DOHH2 (cell line): ENCODE data around the gene TRIOBP.

Experiments
- EZH2phosphoT487 ChIP-seq: fragments of 200-600 bp; sonication (generic); IDR thresholded peaks from 2 replicates; pipeline ENCODE4 v1.6.1; 2017; ENCODE audit warnings: borderline replicate concordance, mild to moderate bottlenecking, antibody characterized with exemption, low read length, moderate library complexity, mixed read lengths
- TF ChIP-seq, protein P1 (sequence below): fragments of 200-600 bp; sonication (generic); IDR thresholded peaks from one replicate; pipeline ENCODE4 v1.5.1; 2014; ENCODE audit warnings: antibody characterized with exemption, mild to moderate bottlenecking, low read depth, low read length; ENCODE audit not compliant: poor library complexity, severe bottlenecking

DNA sequence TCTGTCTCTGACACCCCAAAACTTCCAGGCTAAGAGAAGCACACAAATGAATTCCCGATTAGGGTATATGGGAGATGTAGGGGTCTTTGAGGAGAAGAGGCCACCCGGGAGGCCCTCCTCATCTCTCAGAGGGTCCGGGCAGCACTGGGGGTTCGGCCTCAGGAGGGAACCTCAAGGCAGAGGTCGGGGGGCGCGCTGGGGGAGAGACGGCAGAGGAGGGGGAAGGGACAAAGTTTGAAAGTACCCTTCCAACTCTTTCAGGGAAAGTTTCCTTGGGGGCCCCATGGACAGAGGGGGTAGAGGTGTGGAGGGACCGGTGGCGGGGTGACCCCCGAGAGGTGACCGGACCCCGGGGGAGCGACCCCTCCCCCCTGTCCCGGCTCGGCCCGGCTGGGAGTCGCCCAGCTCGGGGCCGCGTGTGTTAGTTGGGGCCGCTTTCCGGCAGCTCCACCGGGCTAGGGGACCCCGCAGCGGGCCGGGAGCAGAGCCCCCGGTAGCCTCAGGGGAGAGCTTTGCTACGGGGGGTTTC is 107.6 kb downstream of the TRIOBP start:
- TF ChIP-seq, protein P1, sequence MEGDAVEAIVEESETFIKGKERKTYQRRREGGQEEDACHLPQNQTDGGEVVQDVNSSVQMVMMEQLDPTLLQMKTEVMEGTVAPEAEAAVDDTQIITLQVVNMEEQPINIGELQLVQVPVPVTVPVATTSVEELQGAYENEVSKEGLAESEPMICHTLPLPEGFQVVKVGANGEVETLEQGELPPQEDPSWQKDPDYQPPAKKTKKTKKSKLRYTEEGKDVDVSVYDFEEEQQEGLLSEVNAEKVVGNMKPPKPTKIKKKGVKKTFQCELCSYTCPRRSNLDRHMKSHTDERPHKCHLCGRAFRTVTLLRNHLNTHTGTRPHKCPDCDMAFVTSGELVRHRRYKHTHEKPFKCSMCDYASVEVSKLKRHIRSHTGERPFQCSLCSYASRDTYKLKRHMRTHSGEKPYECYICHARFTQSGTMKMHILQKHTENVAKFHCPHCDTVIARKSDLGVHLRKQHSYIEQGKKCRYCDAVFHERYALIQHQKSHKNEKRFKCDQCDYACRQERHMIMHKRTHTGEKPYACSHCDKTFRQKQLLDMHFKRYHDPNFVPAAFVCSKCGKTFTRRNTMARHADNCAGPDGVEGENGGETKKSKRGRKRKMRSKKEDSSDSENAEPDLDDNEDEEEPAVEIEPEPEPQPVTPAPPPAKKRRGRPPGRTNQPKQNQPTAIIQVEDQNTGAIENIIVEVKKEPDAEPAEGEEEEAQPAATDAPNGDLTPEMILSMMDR = no peak
- no peak for TF ChIP-seq EZH2phosphoT487
